ENCODE measurements around the gene TGFA.

TGFA gene

DNA sequence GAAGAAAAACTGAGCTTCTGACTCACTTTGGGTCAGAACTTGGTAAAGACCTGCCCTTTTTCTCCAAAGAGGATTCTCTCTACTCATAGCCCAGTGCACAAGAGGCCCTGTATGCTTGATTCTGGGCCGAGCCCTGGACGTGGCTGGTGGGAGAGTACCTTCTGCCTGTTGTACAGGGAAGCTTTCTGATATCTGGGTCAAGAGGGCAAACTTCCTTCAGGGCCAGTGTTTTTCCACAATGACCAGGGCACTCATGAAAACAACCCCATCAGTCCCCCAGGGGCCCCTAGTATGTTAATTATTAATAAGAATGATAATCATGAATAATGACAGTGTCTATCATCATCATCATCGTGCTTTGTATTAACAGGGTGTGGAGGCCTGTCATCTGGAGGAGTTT lies 90.0 kb downstream of the TGFA start:
- DNase-seq (ENCODE audit: low read depth, low spot score) = no peak

DNA sequence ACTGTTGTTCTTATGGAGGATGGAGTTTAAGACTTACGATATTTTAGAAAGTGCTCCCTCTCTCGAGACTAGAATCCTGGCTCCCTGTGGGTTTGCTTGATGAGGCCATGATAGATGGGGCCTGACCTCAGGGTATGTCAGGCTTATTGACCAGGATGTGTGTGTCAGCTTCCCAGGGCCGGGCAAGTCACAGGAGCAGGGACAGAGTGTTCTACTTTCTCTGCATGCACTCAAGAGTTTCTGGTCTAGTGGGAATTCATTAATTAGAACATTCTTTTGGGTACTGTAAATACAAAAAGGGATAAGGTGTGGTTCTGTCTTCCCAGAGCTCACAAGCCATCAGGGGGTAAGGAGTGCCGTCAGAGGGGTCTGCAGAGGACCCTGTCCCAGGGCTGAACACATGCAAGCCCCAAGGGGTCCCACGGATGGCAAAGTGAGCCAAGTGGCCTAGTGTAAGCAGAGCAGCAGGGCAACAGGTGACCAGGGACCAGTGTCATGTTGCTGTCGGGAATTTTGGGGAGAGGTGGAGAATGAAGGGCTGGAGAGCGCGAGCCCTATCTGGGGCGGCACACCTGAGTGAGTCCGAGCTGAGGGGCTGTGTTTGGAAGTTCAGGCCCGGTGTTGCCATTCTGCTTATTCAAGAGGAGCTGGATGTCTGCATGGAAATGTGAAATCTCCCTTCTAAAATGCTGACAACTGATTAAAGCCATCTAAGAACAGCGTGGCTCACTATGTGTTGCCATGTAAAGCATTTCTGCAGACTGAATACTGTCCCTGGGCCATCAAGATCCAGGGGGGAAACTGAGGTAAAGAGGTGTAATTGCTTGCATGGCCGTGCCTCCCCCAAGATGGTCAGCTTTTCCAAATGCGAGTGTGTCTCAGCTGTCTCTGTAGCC lies 91.4 kb downstream of the TGFA start:
- DNase-seq (ENCODE audit: low read depth, low spot score) = no peak

DNA sequence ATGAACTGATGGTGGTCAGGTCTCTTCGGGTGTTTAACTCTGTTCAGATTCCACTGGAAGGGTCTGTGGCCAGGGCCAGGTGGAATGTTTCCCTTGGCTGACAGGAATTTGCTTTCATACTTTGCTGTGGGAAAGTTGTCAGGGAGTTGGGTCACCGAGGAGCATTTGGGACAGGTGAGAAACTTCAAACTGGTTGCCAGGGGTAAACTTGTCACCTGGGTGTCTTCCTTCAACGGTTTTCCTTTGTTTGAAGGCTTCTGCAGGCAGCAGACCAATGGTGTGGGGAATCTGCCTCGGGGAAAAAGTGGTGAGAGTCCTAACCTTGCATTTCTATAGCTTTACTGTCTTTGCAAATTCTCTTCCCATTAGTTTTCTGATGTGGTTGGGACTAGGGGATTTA lies 92.2 kb downstream of the TGFA start:
- no peak for DNase-seq (ENCODE audit: low read depth, low spot score)

DNA sequence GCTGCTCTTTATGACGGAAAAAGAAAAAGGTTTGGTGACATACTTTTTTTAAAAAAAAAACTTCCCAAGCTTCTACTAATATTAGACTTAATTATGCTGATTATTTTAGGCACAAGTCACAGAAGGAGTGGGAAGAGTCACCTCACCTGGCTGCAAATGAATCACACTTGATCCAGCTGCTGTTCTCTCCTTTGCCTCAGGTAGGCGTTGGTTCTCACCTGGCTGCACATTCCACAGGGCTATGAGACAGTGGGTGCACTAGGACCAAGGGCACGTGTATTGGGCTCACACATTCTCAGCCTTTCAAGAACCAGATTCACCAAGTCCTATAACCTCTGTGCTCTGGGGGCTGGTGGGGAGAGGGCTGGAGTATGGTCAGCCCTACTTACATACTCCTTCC lies 93.3 kb downstream of the TGFA start:
- DNase-seq (ENCODE audit: low read depth, low spot score) = peak; percentile 20

DNA sequence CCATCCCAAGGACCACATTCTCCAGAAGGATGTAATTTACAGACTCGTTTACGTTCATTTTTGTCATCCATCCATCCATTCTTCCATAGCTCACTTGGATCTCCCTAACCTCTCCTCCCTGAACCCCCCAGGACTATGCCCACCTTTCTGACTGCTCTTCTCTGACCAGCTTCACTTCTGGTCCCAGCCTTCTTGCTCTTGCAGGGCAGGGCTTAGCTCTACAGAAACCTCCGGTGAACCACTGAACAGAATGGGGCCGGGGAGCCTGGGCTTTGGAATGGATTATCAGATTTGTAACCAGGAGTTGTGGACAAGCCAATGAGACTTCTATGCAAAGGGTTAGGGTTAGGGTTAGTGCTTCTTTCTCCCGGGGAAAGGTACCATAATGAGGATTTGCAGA lies 95.0 kb downstream of the TGFA start:
- no peak for DNase-seq (ENCODE audit: low read depth, low spot score)

DNA sequence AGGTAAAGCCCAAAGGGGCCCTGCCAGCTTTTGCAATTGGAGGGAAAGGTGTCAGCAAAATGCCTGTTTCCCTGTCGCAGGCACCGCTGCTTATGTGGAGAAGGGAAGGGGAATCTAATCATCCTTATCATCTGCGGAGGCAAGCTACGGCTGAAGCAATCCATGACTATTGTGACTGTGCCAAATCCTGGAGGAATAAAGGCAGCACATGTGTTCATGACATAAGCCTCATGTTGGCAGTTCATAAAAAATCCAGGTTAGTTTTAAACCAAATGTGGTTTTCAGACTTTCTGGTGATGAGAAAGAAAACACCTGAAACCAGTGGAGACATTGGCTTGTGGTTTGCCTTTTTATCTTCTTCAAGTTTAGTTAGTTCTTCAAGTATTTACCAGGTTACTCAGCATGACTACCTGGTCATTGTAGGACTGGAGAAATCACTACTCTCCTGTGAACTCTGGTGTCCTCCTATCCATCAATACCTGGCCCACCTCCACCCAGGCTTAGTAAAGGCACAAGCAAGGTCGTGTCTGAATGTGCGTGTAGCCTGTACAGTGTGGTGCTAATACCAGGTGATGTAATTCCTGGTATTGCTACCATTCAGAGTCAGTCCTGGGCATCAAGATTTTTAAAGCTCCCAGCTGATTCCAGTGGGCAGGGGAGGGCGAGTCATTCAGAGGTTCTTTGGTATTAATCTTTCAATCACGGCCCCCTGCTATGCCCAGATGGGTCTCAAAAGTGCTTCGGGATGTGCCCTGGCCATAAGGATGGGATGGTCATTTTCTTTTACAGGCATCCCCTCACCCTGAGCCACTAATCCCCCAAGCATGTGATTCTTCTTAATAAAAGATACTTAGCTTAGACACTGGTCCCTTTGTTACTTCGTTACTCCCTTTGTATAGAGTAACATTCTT lies 96.8 kb downstream of the TGFA start:
- DNase-seq (ENCODE audit: low read depth, low spot score) = no peak

DNA sequence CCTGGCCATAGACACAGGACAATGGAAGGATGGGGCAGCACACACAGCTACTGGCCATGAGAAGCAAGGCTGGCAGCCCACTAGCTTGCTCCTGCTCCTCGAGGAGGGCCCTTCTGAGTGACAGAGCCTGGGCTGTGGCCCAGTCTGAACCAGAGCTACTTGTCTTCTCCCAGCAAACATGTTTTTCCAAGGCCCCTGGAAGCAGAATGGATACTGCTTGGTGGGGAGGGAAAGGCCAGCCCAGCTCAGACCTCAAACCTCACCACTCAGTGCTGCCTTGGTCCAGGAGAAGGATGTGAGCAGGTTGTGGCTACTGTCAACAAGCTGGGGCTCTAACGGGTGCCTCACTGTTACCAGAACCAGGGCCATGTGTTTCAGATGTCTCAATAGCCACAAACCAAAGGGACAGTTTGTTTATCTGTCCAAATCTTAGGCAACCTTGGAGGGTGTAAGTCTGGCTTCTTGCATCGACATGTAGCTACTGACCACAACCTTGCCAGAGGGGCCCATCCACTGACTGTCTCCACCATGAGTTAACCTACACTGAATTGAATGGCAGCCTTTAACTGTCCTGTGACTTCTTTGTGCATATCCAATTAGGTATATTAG lies 98.6 kb downstream of the TGFA start:
- DNase-seq (ENCODE audit: low read depth, low spot score) = no peak

DNA sequence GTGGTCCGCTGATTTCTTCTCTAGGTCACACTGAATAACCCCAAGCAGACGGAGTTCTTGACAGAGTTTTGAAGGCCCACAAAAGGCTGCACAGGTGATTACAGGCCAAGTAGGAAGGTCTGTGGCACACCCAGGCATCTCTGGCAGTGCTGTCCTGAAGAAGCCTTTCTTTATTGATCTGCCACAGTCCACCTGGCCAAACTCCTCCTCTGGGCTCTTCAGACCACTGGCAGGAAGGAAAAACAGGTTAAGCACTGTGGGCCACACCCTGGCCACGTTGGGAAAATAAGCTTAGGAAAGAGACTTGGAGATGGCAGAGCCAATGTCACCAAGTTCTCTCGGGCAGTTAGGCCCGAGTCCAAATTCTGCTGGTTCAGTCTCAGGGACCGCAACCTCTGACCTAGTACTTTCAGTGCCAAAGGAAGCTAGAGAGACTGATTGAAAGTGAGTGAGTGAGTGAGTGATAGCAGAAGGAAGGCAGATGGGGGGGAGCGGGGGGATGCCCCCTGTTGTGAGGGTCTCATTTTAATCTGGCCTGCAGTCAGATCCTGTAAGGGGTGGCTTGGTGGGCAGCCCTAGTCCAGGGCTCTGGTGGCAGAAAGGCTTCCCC lies 102.9 kb downstream of the TGFA start:
- DNase-seq (ENCODE audit: low read depth, low spot score) = no peak

DNA sequence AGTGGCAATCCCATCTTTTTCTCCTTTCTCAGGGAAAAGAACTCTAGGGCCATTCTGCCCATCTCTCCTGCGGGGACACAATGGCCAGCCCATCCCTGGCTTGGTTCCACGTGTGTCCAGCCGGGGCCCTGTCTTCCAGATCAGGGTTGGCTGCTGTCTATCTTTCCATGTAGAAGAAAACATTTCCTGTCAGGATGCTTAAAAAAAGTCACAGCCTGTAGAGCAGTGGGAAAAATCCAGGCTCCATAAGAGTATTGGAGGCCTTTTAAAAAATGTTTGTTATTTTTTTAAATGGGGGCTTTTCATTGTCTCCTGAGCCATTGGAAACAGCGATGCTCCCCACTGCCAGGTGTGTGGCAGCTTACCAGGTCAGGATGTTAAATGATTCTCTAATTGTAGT lies 105.6 kb downstream of the TGFA start:
- no peak for DNase-seq (ENCODE audit: low read depth, low spot score)

DNA sequence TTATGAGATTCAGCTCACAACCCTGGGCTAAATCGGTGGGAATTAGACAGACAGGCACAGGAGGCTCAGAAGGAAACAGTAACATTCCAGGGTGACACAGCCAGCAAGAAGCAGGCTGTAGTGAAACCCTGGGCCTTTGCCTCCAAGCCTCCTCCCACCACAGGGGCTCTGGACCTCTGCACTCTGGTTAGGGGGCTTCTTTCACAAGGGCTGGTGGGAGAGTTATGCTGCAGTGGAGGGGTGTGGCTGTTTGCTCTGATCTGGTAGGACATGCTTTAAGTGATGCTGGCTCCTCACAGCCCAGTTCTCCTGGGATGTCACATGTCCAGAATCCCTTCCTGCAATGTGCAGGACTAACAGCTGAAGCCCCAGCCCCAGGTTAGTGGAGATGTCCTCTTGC lies 109.9 kb downstream of the TGFA start:
- DNase-seq (ENCODE audit: low read depth, low spot score) = no peak

DNA sequence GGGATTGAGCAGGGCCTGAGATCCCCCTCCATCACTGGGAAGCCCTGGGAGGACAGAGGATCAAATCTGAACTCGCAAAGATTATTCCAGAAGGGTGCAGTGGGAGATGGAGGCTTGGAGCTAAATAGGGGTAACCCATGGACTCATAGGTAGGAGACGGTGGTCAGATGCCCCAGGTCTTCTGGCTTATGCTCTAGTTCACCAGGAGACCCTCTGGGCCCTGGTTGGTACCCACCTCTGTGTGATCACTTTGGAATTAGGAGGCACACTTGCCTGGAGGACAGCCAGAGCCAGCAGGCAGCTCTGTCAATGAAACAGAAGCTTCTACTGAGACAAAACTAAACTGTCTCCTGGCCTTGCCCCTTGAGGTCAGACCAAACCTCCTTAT lies 110.6 kb downstream of the TGFA start:
- DNase-seq (ENCODE audit: low read depth, low spot score) = no peak

DNA sequence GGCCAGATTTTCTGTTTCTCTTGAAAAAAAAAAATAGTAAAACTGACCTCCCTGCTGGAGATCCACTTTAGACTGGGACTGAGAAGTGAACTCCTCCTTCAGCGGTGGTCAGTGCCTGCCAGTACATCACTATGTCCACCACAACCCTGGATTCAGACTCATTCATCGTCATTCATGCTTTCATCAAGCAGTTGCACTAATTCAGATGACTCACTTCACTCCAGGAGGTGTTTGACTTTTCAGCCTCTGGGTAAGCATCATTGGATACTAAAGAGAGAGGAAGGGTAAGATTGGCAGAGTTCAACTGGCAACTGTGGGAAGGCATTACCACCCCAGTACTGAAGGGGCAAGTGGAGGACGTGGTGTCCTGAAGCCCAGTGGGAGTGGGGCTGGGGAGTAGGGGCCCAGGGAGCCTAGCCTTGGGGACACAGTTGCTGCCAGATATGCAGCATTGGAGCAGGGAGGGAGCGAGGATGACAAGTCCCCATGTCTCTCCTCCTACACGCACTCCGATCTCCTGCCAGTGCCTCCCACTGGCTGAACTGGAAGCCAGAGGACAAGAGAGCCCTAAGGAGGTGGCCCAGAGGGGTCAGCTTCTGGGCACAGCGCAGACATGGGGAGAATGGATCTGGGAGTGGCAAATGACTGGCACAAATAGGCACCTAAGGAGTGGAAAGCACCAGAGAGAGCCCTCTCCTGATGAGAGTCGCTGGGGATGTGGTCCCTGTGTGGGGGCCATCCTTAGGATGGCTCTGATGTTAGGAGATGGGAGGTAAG lies 111.1 kb downstream of the TGFA start:
- no peak for DNase-seq (ENCODE audit: low read depth, low spot score)

DNA sequence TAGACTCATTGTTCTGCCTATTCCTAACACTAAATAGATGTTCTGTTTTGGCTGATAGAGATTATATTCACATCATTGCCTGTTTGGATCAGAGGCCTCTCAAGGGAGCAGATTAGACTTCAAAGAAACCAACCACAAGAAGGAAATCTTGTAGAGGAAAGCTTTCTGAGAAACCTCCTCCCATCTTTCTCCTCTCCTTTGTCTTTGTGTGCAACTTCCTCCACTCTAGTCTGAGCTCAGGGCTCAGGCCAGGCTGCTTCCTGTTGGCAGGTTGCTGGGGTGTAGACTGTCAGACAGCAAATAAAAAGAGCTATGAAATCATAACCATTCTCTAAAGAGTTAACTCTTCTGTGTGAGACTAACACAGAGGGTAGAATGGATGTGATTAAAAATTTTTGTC lies 113.0 kb downstream of the TGFA start:
- DNase-seq (ENCODE audit: low read depth, low spot score) = no peak

DNA sequence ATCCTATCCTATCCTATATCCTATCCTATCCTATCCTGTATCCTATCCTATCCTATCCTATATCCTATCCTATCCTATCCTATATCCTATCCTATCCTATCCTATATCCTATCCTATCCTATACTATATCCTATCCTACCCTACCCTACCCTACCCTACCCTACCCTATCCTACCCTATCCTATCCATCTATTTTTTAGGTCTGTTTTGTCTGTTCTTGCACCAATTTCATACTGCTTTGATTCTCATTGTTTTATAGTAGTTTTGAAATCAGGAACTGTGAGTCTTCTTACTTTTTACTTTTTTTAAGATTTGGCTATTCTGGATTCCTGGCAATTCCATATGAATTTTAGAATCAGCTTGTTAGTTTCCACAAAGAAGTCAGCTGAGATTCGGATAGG lies 118.5 kb downstream of the TGFA start:
- no peak for DNase-seq (ENCODE audit: low read depth, low spot score)

DNA sequence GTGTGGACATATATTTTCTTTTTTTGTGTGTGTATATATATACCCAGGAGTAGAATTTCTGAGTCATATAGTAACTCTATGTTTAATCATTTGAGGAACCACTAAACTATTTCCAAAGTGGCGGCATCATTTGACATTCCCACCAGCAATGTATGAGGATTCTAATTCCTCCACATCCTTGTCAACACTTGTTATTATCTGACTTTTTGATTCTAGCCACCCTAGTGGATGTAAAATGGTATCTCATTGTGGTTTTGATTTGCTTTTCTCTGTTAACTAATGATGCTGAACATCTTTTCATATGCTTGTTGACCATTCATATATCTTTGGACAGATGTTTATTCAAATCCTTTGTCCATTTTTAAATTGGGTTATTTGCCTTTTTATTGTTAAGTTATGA lies 120.3 kb downstream of the TGFA start:
- no peak for DNase-seq (ENCODE audit: low read depth, low spot score)

DNA sequence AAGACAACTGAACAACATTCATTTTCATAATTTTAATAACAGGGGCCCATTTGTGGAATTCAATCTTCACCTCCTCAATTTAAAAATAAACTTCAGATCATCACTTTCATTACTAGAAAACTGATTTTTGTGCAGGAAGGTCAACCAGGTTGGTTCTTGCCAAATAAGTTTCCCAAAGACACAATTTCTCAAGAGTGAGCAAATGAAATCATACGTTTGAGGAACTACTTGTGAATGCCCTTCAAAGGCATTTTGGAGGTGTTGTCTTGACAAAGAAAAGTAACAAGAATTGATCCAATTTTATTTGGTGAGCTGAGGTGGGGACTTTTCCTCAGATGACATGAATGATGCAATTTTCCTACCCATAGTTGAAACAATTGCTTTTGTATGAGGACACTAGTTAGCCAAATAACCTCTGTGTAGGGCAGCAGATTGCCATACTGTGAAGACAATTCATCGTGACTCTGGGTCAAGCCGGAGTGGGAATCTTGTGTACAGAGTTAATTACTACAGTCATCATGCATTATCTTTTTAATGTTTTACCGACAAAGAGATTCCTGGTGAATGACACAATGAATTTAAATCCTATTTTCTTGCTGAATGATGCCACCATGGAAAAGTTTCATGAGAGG lies 121.8 kb downstream of the TGFA start:
- no peak for DNase-seq (ENCODE audit: low read depth, low spot score)

DNA sequence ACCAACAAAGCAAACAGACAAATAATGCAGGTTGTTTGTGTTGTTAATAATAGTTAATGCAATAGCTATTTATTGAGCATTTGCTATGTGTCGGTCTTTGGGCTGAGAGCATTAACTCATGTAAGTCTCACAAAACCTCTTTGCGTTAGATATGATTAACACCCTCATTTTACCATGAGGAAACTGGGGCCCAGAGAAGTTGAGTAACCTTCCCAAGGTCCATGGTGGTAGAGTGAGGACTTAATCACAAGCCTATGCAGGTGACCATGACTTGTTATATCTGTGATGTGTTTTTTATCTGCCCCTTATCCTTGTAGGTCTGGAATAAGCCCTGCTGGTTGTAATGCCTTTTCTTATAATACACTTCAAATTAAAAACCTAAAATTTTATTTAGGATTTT lies 127.3 kb downstream of the TGFA start:
- DNase-seq (ENCODE audit: low read depth, low spot score) = no peak

DNA sequence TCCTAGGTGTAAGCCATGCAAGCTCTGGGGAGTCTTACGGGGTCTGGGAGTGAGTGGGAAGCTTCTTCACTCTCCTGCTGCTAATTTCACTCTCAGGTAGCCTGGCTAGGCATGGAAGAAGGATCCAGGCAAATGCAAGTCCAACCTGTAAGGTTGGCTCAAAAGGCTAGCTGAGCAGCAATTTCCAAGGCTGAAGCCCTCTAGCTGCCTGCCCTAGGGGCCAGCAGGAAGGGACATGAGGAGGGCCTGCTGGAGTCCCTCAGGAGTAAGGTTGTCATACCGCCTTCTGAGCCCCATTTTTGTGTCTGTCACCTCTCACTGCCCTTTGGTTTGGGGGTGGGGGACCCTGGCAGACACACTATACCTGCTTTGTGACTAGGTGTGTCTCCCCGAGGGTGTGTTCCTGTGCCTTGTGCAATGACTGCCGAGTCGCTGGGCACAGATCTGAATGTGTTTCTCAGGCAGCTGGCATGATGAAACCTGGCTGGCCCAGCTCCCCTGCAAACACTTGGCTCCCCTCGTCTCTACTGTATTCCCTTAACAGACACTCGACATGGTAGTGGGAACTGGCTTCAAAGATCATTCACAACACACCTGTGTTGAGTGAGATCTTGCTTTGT lies 127.8 kb downstream of the TGFA start:
- no peak for DNase-seq (ENCODE audit: low read depth, low spot score)

DNA sequence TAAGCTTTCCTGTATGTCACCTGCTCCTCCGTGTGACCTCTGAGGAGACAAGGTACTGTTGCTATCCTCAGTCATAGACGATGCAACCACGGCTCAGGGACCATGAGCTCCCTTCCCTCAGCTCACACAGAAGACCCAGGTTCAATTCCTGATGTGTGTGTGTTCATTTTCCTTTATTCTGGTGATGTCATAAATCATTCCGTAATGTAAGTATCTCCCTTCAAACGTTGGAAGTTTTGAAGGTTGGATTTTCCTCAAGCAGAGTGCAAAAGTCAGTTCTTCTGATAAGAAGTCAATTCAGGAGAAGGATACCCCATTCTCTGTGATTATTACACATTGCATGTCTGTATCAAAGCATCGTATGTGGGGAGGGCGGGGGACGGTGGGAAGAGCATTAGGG lies 132.9 kb downstream of the TGFA start:
- DNase-seq (ENCODE audit: low read depth, low spot score) = no peak

DNA sequence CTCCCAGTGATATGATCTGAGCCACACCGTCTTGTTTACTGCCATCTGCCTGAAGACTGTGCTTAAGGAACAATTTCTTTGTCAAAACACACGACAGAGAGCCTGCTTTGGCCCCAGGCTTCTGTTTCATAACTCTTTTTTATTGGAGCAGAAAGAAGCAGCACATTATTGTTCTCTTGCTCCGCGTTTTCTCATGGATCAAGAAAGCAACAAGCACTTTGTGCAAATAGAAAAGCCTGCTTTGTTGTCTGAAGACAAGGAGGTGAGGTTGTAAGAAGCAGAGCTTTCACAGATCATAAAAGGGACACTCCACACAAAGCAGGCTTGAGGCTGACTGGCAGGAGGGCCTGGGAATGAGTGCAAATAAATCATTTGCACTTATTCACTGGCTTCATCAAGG lies 133.5 kb downstream of the TGFA start:
- DNase-seq (ENCODE audit: low read depth, low spot score) = no peak
